ENCODE results near the gene NET1.

NET1 gene

DNA sequence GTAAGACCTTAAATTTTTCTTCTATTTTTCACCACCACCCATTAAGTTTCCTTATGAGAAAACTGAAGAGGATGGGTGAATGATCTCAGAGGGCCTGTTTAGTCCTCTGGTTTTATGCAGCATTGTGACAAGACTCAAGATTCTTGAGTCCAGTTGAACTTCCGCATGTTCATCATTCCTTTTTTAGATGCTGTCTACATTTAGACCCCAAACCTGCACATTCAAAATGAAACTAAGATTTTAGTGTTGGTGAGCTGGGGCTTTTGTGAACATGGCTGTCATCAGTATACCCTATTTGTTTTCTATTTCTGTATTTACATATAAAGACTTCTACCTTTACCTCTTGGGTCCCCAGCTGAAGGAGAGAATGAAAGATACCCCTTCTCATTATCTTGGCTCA lies 31.1 kb downstream of the NET1 start:
- DNase-seq (ENCODE audit: low spot score) = no peak

DNA sequence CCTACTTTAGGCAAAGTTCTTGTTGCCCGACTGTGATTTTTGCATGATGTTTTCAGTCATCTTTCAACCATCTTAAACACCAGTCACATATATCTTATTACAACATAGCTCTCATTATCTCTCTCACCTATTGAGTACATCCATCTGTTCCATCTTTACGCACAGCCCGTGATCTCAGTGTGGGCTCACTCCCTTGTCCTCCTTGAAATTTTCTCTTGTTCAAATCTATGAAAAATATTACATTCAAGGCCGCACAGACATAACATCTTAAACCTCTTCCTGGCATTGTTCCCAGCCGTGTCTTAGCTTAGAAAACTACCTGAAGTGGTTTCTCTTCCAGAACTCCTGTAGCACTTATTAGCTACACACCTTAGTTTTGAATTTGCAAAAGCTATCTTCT lies 32.6 kb downstream of the NET1 start:
- DNase-seq (ENCODE audit: low spot score) = no peak

GRCh38 chr10:5446390-5446926 lies 34.1 kb downstream of the NET1 start:
- DNase-seq (ENCODE audit: low spot score) = peak; percentile 92

DNA sequence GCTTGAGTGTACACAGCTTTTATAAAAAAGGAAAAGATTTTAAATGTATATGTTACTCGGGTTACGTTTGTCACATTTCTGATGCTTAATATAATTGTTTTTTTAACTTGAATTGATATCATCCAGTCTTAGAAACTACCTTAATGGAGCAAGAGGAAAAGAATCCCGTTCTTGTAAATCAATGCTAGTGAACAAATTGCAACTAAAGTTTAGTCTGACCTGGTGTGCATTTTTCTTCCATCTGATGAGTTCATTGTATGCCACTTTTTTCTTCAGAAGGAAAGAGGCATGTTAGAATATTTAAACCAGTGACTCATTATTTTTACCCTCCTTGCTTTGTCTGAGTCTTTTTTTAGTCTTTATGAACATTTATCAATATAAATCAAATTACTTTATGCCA lies 34.7 kb downstream of the NET1 start:
- DNase-seq (ENCODE audit: low spot score) = no peak

DNA sequence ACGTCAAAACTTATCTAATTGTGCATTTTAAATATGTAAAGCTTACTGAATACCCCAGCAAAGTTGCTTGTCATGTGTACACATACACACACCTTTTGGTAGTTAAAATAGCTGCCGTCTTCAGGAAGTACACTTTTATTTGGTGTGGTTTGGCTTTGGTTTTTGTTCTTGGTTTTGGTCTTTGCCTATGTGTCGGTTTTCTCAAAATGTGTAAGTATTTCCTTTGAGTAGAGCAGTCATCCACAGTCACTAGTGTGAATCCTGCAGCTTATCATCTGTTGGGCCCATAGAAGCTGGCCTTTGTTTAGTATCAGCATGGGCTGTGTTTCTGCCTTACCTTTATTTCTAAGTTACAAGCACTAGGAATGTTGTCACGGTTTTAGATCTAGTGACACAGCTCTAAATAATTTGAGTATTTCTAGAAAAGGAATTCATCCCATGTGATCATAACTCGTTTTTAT lies 35.3 kb downstream of the NET1 start:
- no peak for DNase-seq (ENCODE audit: low spot score)

- no peak for DNase-seq (ENCODE audit: low spot score)
These were observed 36.1 kb downstream of the NET1 start for GRCh38 chr10:5448333-5449001.

DNA sequence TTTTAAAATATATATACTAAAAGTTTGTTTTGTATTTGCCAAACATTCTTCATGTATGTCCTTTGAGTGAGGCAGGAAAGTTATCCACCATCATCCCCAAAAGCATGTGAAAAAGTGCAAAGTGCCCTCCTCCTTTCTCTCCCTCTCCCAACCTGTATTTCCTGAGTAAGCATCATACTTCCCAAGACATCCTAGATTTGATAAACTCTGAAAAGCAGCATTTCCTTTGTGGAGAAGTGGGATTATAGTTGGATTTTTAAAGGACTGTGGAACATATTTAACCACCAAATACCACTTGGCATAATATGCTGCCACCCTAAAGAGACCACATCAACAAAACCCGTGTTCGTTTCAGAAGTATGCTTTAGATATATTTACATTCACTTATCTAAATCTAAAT lies 36.9 kb downstream of the NET1 start:
- no peak for DNase-seq (ENCODE audit: low spot score)

- peak; percentile 69 for DNase-seq (ENCODE audit: low spot score)
These were observed 37.5 kb downstream of the NET1 start for GRCh38 chr10:5449823-5450222.

DNA sequence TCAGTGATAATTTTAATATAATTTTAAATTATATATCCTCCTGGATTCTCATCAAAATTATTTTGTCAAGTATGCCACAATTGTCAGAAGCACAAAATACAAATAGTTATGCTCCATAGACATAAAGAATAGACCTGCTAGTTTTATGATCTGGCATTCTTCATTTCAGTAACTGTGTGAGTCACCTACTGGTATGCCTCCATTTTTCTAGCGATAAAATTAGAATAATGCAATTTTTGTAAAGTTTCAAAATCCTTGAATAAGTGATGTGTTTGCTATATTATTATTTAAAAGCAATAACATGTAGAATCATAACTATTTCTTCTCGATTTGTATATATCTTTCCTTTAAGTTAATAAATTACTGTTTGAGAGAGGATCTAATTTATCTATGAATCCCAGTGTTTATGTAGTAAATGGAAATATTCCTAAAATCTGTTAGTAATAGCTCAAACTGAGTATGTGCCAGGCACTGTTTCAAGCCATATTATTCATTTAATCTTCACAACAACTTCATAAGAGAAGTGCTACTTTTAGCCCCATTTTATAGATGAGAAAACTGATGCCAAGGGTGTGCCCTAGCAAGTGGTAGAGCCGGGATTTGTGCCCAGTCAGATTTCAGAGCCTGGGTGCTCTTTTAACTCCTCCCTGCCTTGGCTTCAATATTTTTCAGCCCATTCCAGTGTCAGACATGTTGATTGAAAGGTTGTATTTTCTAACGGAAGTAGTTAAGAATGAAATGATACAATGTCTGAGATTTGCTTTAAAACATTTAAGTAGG lies 38.4 kb downstream of the NET1 start:
- DNase-seq (ENCODE audit: low spot score) = no peak

GRCh38 chr10:5453749-5454489 lies 41.6 kb downstream of the NET1 start:
- DNase-seq (ENCODE audit: low spot score) = no peak

DNA sequence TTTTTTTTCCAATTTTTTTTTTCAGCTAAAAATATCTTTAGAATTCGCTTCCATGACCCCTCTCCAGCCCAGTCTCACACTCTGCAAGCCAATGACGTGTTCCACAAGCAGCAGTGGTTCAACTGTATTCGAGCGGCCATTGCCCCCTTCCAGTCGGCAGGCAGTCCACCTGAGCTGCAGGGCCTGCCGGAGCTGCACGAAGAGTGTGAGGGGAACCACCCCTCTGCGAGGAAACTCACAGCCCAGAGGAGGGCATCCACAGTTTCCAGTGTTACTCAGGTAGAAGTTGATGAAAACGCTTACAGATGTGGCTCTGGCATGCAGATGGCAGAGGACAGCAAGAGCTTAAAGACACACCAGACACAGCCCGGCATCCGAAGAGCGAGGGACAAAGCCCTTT lies 44.2 kb downstream of the NET1 start:
- no peak for DNase-seq (ENCODE audit: low spot score)

DNA sequence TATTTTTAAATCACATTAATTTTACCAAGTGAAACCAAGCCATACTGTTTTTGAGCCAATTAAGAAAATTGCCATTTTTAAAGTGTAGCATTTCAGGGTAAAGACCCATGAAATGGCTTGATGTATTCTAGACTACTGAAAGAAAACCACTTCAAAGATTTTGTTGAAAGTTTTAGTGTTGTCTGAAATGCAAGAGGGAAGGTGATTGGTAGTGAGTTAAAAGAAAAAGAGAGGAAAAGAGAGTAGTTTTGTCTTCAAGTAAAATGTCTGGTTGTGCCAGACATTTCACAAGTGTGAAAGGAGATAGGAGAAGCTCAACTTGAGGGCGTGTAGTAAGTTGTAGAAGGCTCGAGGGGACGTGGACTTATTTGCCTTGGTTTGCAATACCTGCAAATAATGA lies 45.4 kb downstream of the NET1 start:
- no peak for DNase-seq (ENCODE audit: low spot score)

- no peak for DNase-seq (ENCODE audit: low spot score)
These were observed 46.1 kb downstream of the NET1 start for GRCh38 chr10:5458425-5458824.

DNA sequence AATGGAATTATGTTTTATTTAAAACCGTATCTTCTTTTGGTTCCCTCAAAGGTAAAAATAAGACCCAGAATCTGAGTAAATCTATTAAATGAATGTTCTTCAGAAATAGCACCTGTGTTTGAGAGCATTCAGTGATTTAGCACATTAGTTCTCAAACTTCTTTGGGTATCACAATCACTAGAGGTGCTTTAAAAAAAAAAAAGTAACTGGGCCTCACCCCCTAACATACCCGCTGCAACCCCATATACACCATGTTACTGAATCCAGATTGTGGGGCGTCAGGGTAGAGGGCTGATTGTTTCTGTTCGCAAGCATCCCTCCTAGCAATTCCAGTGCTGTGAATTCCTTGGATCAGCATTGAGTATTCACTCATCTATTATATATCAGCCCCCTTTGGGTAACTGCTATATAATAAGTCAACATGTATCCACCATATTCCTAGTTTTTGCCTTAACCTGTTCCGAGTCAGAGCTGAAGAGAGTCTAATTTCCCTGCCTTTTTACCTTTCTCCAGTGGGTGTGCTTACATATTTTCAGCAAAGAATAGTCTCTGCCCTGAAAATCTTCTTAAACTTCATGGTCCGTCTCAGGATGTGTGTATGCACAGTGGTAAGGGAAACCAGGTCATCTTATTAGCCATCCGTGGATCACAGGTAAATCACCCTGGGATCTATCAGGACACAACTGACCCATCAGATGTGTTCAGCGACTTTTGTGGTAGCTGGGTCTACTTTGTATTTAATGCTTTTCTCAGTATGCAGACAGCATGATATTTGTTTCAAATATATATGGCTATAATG lies 46.8 kb downstream of the NET1 start:
- DNase-seq (ENCODE audit: low spot score) = no peak

GRCh38 chr10:5460468-5461202 lies 48.3 kb downstream of the NET1 start:
- DNase-seq (ENCODE audit: low spot score) = no peak

DNA sequence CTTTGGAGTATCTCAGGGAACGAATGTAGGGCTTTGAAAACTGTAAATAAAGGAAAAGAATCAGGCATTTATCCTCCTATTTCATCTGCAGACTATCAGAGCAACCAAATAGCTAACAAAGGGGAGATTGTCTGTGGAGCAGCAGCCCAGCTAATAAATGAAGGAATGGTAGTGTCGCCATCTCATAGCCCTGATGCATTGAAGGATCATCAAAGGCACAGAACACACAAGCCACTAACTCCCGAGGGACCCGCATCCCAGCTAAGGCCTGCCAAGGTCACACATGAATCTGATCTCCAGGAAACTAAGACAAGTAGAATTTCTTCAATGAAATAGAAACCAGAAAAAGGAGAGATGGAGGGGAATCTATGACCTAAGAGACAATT lies 48.8 kb downstream of the NET1 start:
- DNase-seq (ENCODE audit: low spot score) = no peak

DNA sequence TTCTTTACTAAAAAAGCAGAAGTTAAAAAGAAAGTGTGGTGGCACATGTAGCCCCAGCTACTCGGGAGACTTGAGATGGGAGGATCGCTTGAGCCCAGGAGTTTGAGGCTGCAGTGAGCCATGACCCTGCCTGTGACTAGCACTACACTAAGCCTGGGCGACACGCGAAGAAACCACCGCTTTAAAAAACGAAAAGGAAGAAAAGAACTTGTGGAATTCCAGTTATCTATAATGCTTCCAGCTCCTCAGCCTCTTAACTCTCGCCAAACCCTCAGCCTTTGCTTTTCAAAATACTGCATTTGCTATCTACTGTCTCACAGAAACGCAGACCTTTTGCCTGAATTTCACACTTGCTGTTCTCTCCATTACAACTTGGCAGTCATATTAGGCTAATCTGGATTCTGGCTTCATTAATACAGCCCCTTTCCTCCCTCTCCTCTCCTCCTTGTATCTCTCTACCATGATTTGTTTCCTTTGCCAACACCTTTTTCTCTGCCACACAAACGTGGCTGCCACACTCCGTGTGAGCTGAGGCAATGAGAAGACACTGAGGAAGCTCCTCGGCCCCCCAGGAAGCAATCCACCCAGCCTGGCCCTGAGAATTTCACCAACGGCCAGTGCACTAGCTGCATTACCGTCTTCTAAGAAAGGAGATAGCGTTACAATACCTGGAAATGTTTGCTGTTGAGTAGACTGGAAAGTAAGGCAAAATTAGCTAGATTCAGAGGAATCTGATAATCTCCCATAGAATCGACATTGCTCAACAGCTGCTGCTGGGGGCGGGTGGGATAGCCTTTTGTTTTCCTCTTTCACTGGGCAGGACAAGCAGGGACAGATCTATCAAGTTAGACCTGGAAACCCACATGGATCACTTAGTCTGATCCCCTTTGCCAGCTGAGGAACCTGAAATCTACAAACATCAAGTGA lies 49.8 kb downstream of the NET1 start:
- no peak for DNase-seq (ENCODE audit: low spot score)

DNA sequence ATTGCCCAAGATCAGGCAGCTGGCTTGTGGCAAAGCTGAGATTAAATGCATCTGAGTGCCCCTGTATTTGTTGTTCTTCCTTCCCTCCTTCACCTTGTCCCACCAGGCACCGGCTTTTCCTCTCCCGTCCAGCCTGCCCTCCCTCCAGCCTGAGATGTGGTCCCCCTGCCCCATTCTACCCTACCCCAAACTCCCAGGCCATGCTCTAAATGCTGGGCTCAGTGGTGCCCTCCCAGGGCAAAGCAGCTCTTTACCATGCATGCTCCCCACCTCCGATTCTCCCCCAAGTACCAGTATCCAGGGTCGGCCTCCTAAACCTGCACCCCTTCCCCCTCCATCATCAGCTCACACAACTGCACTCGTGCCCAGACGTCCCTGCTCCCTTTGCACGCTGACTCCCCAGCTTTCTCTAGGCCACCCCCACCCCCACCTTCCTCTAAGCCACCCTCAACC lies 50.5 kb downstream of the NET1 start:
- no peak for DNase-seq (ENCODE audit: low spot score)

GRCh38 chr10:5464546-5464945 lies 52.2 kb downstream of the NET1 start:
- no peak for DNase-seq (ENCODE audit: low spot score)

DNA sequence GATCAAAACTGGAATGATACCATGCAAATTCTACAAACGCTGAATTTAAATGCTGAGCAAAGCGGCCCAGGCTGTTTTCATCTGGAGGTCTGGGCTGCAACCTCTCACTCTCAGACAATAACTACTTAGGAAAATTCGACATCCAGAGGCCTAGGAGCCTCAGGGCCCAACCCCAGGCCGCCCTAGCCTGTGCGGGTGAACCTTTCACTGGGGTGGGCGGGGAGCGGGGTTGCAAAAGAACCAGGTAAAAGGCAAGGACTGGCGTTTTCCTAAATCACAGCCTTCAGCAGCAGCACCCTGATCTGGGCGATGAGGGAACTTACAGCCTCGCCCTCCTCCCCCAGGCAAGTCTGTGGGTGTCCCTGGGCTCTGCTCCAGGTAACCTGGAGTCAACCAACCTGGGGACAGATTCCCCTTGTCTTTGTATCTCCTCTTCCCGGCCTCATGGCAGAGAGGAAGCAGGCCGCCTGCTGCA lies 53.7 kb downstream of the NET1 start:
- no peak for DNase-seq (ENCODE audit: low spot score)

Data from AG08396 (cell line).